H1 (cell line): ENCODE results near the gene DDX31. TPM values are rescaled to one million over a fixed set of nuclear protein-coding genes. Genes with fewer than 3 reads are reported as not detected.

Experiments
- CTCF ChIA-PET: fragments of 300-600 bp; sonication (Branson Sonifier 250); formaldehyde crosslinking; loops from one replicate; lab custom pipeline; 2021; ENCODE audit not compliant: partially characterized antibody; lab: Charles Lee
- POLR2A ChIA-PET: fragments of 300-600 bp; sonication (Branson Sonifier 250); formaldehyde crosslinking; loops from one replicate; lab custom pipeline; 2021; ENCODE audit warnings: inconsistent platforms; ENCODE audit not compliant: partially characterized antibody; lab: Charles Lee
- DNase-seq, 2 experiments: peaks; one replicate each; pipeline versions ENCODE4 v3.0.0 to v3.0.0-alpha.2; 2010 to 2022; ENCODE audit warnings: low spot score in 2 of 2, low read depth in 1 of 2, mixed read lengths in 1 of 2
- FAIRE-seq: peaks from 2 replicates; lab custom pipeline; 2011; peaks lifted over from hg19 to GRCh38; lab: Jason Lieb, UNC
- H2AFZ ChIP-seq: 2 replicates; pipeline ENCODE4 v1.8.1; 2012; ENCODE audit warnings: low read length, inconsistent platforms
- H2AK5ac ChIP-seq: 2 replicates; pipeline ENCODE4 v1.6.1; 2013; ENCODE audit warnings: low read depth, low read length
- H2BK120ac ChIP-seq: replicated peaks from 2 replicates; pipeline ENCODE3; 2013; ENCODE audit warnings: low read depth, low read length, inconsistent platforms
- H2BK12ac ChIP-seq: 2 replicates; pipeline ENCODE4 v1.6.1; 2013; ENCODE audit warnings: low read depth, low read length
- H2BK15ac ChIP-seq: 2 replicates; pipeline ENCODE4 v1.6.1; 2013; ENCODE audit warnings: low read length
- H2BK20ac ChIP-seq: 2 replicates; pipeline ENCODE4 v1.6.1; 2013; ENCODE audit warnings: low read length
- H2BK5ac ChIP-seq: 2 replicates; pipeline ENCODE4 v1.6.1; 2013; ENCODE audit warnings: low read depth, low read length
- H3K14ac ChIP-seq: 2 replicates; pipeline ENCODE4 v1.6.1; 2013; ENCODE audit warnings: inconsistent platforms; ENCODE audit not compliant: insufficient read length
- H3K18ac ChIP-seq: 2 replicates; pipeline ENCODE4 v1.6.1; 2013; ENCODE audit warnings: low read length; ENCODE audit errors: extremely low read depth
- H3K23ac ChIP-seq: 2 replicates; pipeline ENCODE4 v1.6.1; 2013; ENCODE audit warnings: inconsistent platforms; ENCODE audit not compliant: insufficient read length
- H3K23me2 ChIP-seq: 2 replicates; pipeline ENCODE4 v1.6.1; 2013; ENCODE audit warnings: low read depth, low read length
- H3K27ac ChIP-seq: 2 replicates; pipeline ENCODE4 v1.6.1; 2011; ENCODE audit warnings: low read depth, low read length, inconsistent platforms
- H3K27me3 ChIP-seq, 4 experiments: replicated peaks in 1 of 4; 1 replicate in 1 of 4; 2 replicates in 3 of 4; pipeline versions ENCODE4 v1.6.1 to v1.8.1; 2011 to 2013; ENCODE audit warnings: low read length in 3 of 4, mild to moderate bottlenecking in 3 of 4, inconsistent platforms in 2 of 4, mixed read lengths in 2 of 4, moderate library complexity in 1 of 4; ENCODE audit not compliant: control insufficient read depth in 3 of 4, insufficient read depth in 3 of 4; ENCODE audit errors: extremely low read depth in 1 of 4
- H3K36me3 ChIP-seq, 4 experiments: 2 replicates each; pipeline versions ENCODE4 v1.6.1 to v1.8.1; 2011 to 2013; ENCODE audit warnings: mild to moderate bottlenecking in 4 of 4, low read length in 3 of 4, moderate library complexity in 2 of 4, control low read depth in 1 of 4, inconsistent platforms in 1 of 4; ENCODE audit not compliant: insufficient read depth in 4 of 4, control insufficient read depth in 2 of 4
- H3K4ac ChIP-seq: replicated peaks from 2 replicates; pipeline ENCODE3; 2013; ENCODE audit warnings: low read length, low read depth, mixed read lengths, inconsistent platforms; ENCODE audit not compliant: insufficient read length
- H3K4me1 ChIP-seq, 4 experiments: replicated peaks in 1 of 4; 1 replicate in 1 of 4; 2 replicates in 3 of 4; pipeline versions ENCODE4 v1.6.1 to v1.8.1; 2011 to 2013; ENCODE audit warnings: low read length in 3 of 4, inconsistent platforms in 2 of 4, mixed read lengths in 1 of 4; ENCODE audit not compliant: insufficient read depth in 4 of 4, control insufficient read depth in 3 of 4
- H3K4me2 ChIP-seq, 2 experiments: 2 replicates each; pipeline versions ENCODE4 v1.6.1 to v1.8.1; 2011 to 2013; ENCODE audit warnings: low read depth in 2 of 2, low read length in 2 of 2, control low read depth in 1 of 2, inconsistent platforms in 1 of 2, mild to moderate bottlenecking in 1 of 2; ENCODE audit not compliant: insufficient read depth in 1 of 2
- H3K4me3 ChIP-seq, 4 experiments: fragments of 200-600, 300-600 bp in 1 of 4; sonication (generic), shearing (Covaris generic), sonication (Bioruptor Twin) in 1 of 4; 2 replicates each; pipeline versions ENCODE4 v1.5.1 to v1.8.1; 2011 to 2016; ENCODE audit warnings: low read length in 4 of 4, low read depth in 3 of 4, control low read depth in 2 of 4, inconsistent platforms in 2 of 4, mild to moderate bottlenecking in 2 of 4, mixed read lengths in 1 of 4, moderate library complexity in 1 of 4; ENCODE audit not compliant: insufficient read depth in 2 of 4; ENCODE audit errors: extremely low read depth in 1 of 4
- H3K56ac ChIP-seq: replicated peaks from 2 replicates; pipeline ENCODE3; 2013; ENCODE audit warnings: low read depth, mild to moderate bottlenecking, mixed read lengths, low read length, inconsistent platforms; ENCODE audit not compliant: insufficient read length
- H3K79me1 ChIP-seq: 2 replicates; pipeline ENCODE4 v1.6.1; 2013; ENCODE audit warnings: low read depth, low read length, control low read depth
- H3K79me2 ChIP-seq, 2 experiments: 2 replicates each; pipeline versions ENCODE4 v1.6.1 to v1.8.1; 2012 to 2013; ENCODE audit warnings: low read length in 2 of 2, mild to moderate bottlenecking in 2 of 2, inconsistent platforms in 1 of 2; ENCODE audit not compliant: insufficient read depth in 2 of 2, control insufficient read depth in 1 of 2
- H3K9ac ChIP-seq, 4 experiments: replicated peaks in 1 of 4; 1 replicate in 1 of 4; 2 replicates in 3 of 4; pipeline versions ENCODE4 v1.6.1 to v1.8.1; 2011 to 2013; ENCODE audit warnings: low read depth in 3 of 4, low read length in 3 of 4, control low read depth in 2 of 4, mild to moderate bottlenecking in 2 of 4, moderate library complexity in 2 of 4, inconsistent platforms in 1 of 4; ENCODE audit errors: extremely low read depth in 1 of 4
- H3K9me3 ChIP-seq, 2 experiments: 2 replicates each; pipeline versions ENCODE4 v1.6.1 to v1.8.1; 2012 to 2013; ENCODE audit warnings: mild to moderate bottlenecking in 2 of 2, moderate library complexity in 2 of 2, control low read depth in 1 of 2, inconsistent platforms in 1 of 2, low read depth in 1 of 2, low read length in 1 of 2, mixed read lengths in 1 of 2; ENCODE audit not compliant: insufficient read depth in 2 of 2
- H4K20me1 ChIP-seq, 2 experiments: replicated peaks in 1 of 2; 2 replicates each; pipeline versions ENCODE3 to v1.8.1; 2011 to 2013; ENCODE audit warnings: inconsistent platforms in 2 of 2, low read length in 2 of 2, mild to moderate bottlenecking in 1 of 2; ENCODE audit not compliant: insufficient read depth in 2 of 2, control insufficient read depth in 1 of 2
- H4K5ac ChIP-seq: 2 replicates; pipeline ENCODE4 v1.6.1; 2013; ENCODE audit warnings: low read length, low read depth, mixed read lengths, inconsistent platforms; ENCODE audit not compliant: insufficient read length
- H4K8ac ChIP-seq: 2 replicates; pipeline ENCODE4 v1.8.0; 2013; ENCODE audit warnings: mild to moderate bottlenecking, moderate library complexity, low read length, inconsistent platforms; ENCODE audit not compliant: insufficient read depth; ENCODE audit errors: extremely low read depth
- H4K91ac ChIP-seq: replicated peaks from 2 replicates; pipeline ENCODE3; 2013; ENCODE audit warnings: low read length, mixed read lengths, inconsistent platforms; ENCODE audit not compliant: insufficient read length
- BRCA1 ChIP-seq: IDR thresholded peaks from 2 replicates; pipeline ENCODE4 v1.6.1; 2012; ENCODE audit warnings: low read depth, low read length, improper control_type of control experiment
- GABPA ChIP-seq: IDR thresholded peaks from 2 replicates; pipeline ENCODE4 v1.6.1; 2011; ENCODE audit warnings: mild to moderate bottlenecking, low read length, moderate library complexity, borderline replicate concordance; ENCODE audit not compliant: insufficient read depth
- JUND ChIP-seq: IDR thresholded peaks from 2 replicates; pipeline ENCODE4 v1.6.1; 2011; ENCODE audit warnings: mild to moderate bottlenecking, improper control_type of control experiment, low read length
- RAD21 ChIP-seq, 2 experiments: IDR thresholded peaks in 1 of 2; conservative IDR thresholded peaks in 1 of 2; 2 replicates each; pipeline ENCODE4 v1.6.1; 2011; ENCODE audit warnings: low read depth in 2 of 2, low read length in 2 of 2, improper control_type of control experiment in 1 of 2, inconsistent platforms in 1 of 2, mild to moderate bottlenecking in 1 of 2, moderate library complexity in 1 of 2
- TAF1 ChIP-seq: IDR thresholded peaks from 2 replicates; pipeline ENCODE4 v1.6.1; 2011; ENCODE audit warnings: mild to moderate bottlenecking, low read depth, low read length
- TBP ChIP-seq: IDR thresholded peaks from 2 replicates; pipeline ENCODE4 v1.6.1; 2011; ENCODE audit warnings: low read depth, low read length, improper control_type of control experiment
- TEAD4 ChIP-seq: IDR thresholded peaks from 2 replicates; pipeline ENCODE4 v1.6.1; 2012; ENCODE audit warnings: low read depth, low read length, inconsistent platforms, mixed read lengths
- WGBS, 2 experiments: shearing (Covaris generic) in 1 of 2; methylation state at CpG; one replicate each; pipeline versions ENCODE4 v1.1.6 to v1.1.7; 2013 to 2015; ENCODE audit warnings: low lambda C conversion rate in 2 of 2, mixed read lengths in 2 of 2, inconsistent platforms in 1 of 2, low coverage in 1 of 2, missing lambda C conversion rate in 1 of 2; ENCODE audit not compliant: insufficient replicate concordance in 2 of 2, insufficient coverage in 1 of 2, insufficient read length in 1 of 2; ENCODE audit errors: extremely low coverage in 1 of 2, missing lambda C conversion rate in 1 of 2; 5-methylcytosine and 5-hydroxymethylcytosine counted together
- polyA plus RNA-seq, 7 experiments: library from polyadenylated mRNA; depleted of rRNA in 3 of 7; stranded (reverse) in 5 of 7; unstranded in 2 of 7; fragments of >200 nt in 5 of 7; fragments of 200-250 nt in 2 of 7; gene quantifications; 1 replicate in 5 of 7; 2 replicates in 1 of 7; 4 replicates in 1 of 7; pipeline versions ENCODE4 v1.2.1 to v1.2.3, GENCODE V29; 2011 to 2013; ENCODE audit warnings: missing spikeins in 2 of 7, mixed read lengths in 2 of 7
- total RNA-seq: library from RNA; stranded (reverse); fragmentation: NEBNext Ultra II Directional; extraction: Animal tissue kit (Norgen Biotek cat#: 25700); gene quantifications from 2 replicates; pipeline ENCODE4 v1.2.1, GENCODE V29; 2021
- TF ChIP-seq, protein P1 (sequence below): IDR thresholded peaks from 2 replicates; pipeline ENCODE4 v1.6.1; 2012; ENCODE audit warnings: low read length, inconsistent platforms

DDX31 gene
- total and polyA plus RNA-seq, 2 of the 8 experiments (the other 6 are each of a cell fraction or from before 2014, with no cell fraction given), result 9.5 to 23.7 TPM

DNA sequence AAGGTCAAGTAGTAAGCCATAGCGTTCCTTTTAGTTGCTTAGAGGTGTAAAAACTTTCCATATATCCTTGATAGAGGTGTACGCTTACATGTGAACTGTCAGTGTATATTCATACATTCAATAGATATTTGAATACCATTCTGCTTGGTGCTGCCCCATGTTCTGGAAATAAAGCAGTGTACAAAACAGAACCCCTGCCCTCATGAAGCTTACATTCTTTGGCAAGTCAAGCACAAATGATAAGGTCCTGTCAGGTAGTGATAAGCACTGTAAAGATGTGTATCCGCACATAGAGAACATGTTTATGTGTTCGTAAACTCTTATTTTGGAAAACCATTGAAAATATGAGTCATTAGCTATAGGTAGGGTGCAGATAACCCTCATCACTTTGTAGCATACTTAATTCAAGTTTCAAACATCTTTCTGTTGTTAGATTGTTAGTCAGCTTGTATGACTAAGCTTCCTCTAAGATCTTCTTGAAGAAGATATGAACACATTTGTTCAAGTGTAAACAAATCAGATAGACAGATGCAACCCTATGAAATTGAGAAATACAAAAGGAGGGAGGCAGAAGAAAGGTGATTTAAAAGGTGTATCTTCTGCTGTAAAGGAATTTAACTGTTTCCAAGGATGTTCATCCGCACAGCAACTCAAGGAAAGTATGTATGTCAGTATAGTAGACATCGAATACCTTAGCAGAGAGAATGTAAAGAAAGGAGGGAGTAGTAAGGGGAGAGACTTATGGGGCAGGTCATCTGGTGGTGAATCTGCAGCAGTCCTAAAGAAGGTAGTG is 2.0 kb upstream of the DDX31 start:
- 85% methylated on average over 6 of the region's 6 CpGs; no CpG with 5 or more reads in 1 of the 2 experiments for WGBS, 2 experiments
- Histone ChIP-seq H3K27me3 (no peaks in the 10 kb centered on the region), H3K9me3 (no peaks in the 10 kb centered on the region), H4K5ac (no peak overlapping the region), H3K4me3 (peak overlapping the region; percentile 81 to 99 (median 90)), H3K14ac (no peak overlapping the region), H3K4ac (no peak overlapping the region), H2BK15ac (no peak overlapping the region), H3K36me3 (no peaks in the 10 kb centered on the region), H3K56ac (no peak overlapping the region), H4K91ac (no peak overlapping the region), H3K23ac (no peak overlapping the region), H2AK5ac (no peak overlapping the region), H3K4me1 (peaks cover 0 to 7% (median 6%) of the 10 kb centered on the region in 4 experiments; a peak in 5 of 7 replicates), H2BK5ac (no peak overlapping the region), H3K79me1 (peaks cover 8% of the 10 kb centered on the region), H4K20me1 (peaks cover 17 to 19% of the 10 kb centered on the region in 2 experiments), H4K8ac (no peak overlapping the region), H3K9ac (peak overlapping the region in 3 of 4 experiments; percentile 86 to 95 (median 93); a peak in 3 of 7 replicates), H2BK12ac (no peak overlapping the region), H3K79me2 (peaks cover 39 to 77% of the 10 kb centered on the region in 2 experiments), H2BK20ac (no peak overlapping the region), H3K4me2 (peak overlapping the region; percentile 58 to 83), H2AFZ (no peak overlapping the region), H3K27ac (no peak overlapping the region), H2BK120ac (no peak overlapping the region), H3K18ac (no peak overlapping the region), H3K23me2 (peaks cover 9% of the 10 kb centered on the region)
- FAIRE-seq (no peak), DNase-seq (no peak)
- no peak for TF ChIP-seq TEAD4
- no peak for TF ChIP-seq GABPA
- no peak for TF ChIP-seq JUND
- no peak for TF ChIP-seq RAD21 (IDR thresholded peaks at IDR 0.05 in 1 of 2, conservative IDR thresholded peaks at IDR 0.05 in 1 of 2; ENCODE audit: low read depth in 2 of 2, low read length in 2 of 2)
- no peak for TF ChIP-seq TAF1
- TF ChIP-seq, protein P1, sequence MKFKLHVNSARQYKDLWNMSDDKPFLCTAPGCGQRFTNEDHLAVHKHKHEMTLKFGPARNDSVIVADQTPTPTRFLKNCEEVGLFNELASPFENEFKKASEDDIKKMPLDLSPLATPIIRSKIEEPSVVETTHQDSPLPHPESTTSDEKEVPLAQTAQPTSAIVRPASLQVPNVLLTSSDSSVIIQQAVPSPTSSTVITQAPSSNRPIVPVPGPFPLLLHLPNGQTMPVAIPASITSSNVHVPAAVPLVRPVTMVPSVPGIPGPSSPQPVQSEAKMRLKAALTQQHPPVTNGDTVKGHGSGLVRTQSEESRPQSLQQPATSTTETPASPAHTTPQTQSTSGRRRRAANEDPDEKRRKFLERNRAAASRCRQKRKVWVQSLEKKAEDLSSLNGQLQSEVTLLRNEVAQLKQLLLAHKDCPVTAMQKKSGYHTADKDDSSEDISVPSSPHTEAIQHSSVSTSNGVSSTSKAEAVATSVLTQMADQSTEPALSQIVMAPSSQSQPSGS, result no peak
- no peak for TF ChIP-seq BRCA1
- no peak for TF ChIP-seq TBP
- ChIA-PET POLR2A (interaction anchor here (0.9 to 2.6 kb wide), 7 partner anchors 9 to 69 kb away, joined by 3 to 8 read pairs (median 4); no protein-coding TSS in a partner anchor), CTCF (interaction anchor here (0.5 to 3.5 kb wide), 3 partner anchors 24 to 111 kb away, joined by 3 to 12 read pairs (median 6); no protein-coding TSS in a partner anchor)
